WTC11 (cell line): ENCODE measurements around the gene PTPRB. TPM values are rescaled to one million over a fixed set of nuclear protein-coding genes. Genes with fewer than 3 reads are reported as not detected.

Experiments
- ATAC-seq: fragments of 200-7000 bp; cut with Tn5 transposase; 2 replicates; pipeline ENCODE4 v1.10.0; 2021; ENCODE audit warnings: mild to moderate bottlenecking, moderate library complexity
- CTCF ChIA-PET: fragments of 300-600 bp; sonication (Branson Sonifier 250); formaldehyde crosslinking; loops from one replicate; lab custom pipeline; 2021; ENCODE audit warnings: antibody characterized with exemption; lab: Charles Lee
- POLR2A ChIA-PET: fragments of 350-600 bp; sonication (Branson Sonifier 250); formaldehyde crosslinking; loops from one replicate; lab custom pipeline; 2021; ENCODE audit warnings: antibody characterized with exemption; lab: Charles Lee
- DNase-seq: peaks from one replicate; pipeline ENCODE4 v3.0.0; 2021; ENCODE audit warnings: low spot score
- H3K27ac Mint-ChIP-seq: 2 replicates; pipeline ENCODE4 v1.8.0; 2021; ENCODE audit warnings: mixed read lengths
- H3K27me3 Mint-ChIP-seq: 2 replicates; pipeline ENCODE4 v1.8.0; 2021; ENCODE audit warnings: low read depth, mild to moderate bottlenecking, moderate library complexity, mixed read lengths
- H3K36me3 Mint-ChIP-seq: 2 replicates; pipeline ENCODE4 v1.8.0; 2021; ENCODE audit warnings: mixed read lengths
- H3K4me1 Mint-ChIP-seq: 2 replicates; pipeline ENCODE4 v1.8.0; 2022; ENCODE audit warnings: mixed read lengths
- H3K4me3 Mint-ChIP-seq: 2 replicates; pipeline ENCODE4 v1.8.0; 2021; ENCODE audit warnings: mild to moderate bottlenecking, moderate library complexity, mixed read lengths
- H3K9me3 Mint-ChIP-seq: 2 replicates; pipeline ENCODE4 v1.8.0; 2021; ENCODE audit warnings: mixed read lengths
- ARID4B ChIP-seq: sonication (generic); formaldehyde crosslinking; IDR thresholded peaks from 2 replicates; pipeline ENCODE4 v1.8.0; 2023; ENCODE audit warnings: missing genetic modification reagents, mild to moderate bottlenecking, borderline replicate concordance
- ATF2 ChIP-seq: sonication (generic); formaldehyde crosslinking; IDR thresholded peaks from 2 replicates; pipeline ENCODE4 v1.8.1; 2022; ENCODE audit warnings: low read depth, missing genetic modification reagents, borderline replicate concordance
- ATF6 ChIP-seq: sonication (generic); formaldehyde crosslinking; IDR thresholded peaks from 2 replicates; pipeline ENCODE4 v1.8.1; 2023; ENCODE audit warnings: mild to moderate bottlenecking, missing genetic modification reagents
- CREM ChIP-seq: sonication (generic); formaldehyde crosslinking; IDR thresholded peaks from 2 replicates; pipeline ENCODE4 v1.8.1; 2022; ENCODE audit warnings: mild to moderate bottlenecking, missing genetic modification reagents, moderate library complexity
- FOXK1 ChIP-seq: sonication (generic); formaldehyde crosslinking; IDR thresholded peaks from 2 replicates; pipeline ENCODE4 v1.8.0; 2022; ENCODE audit warnings: mild to moderate bottlenecking, moderate library complexity, missing genetic modification reagents
- GABPB1 ChIP-seq: sonication (generic); formaldehyde crosslinking; IDR thresholded peaks from 2 replicates; pipeline ENCODE4 v1.8.1; 2023; ENCODE audit warnings: mild to moderate bottlenecking, missing genetic modification reagents
- IRF2 ChIP-seq: sonication (generic); formaldehyde crosslinking; IDR thresholded peaks from 2 replicates; pipeline ENCODE4 v1.8.0; 2022; ENCODE audit warnings: low read depth, missing genetic modification reagents, borderline replicate concordance
- MLX ChIP-seq: sonication (generic); formaldehyde crosslinking; IDR thresholded peaks from 2 replicates; pipeline ENCODE4 v1.8.1; 2023; ENCODE audit warnings: mild to moderate bottlenecking, missing genetic modification reagents, moderate library complexity
- PREB ChIP-seq: sonication (generic); formaldehyde crosslinking; IDR thresholded peaks from 2 replicates; pipeline ENCODE4 v1.8.1; 2022; ENCODE audit warnings: mild to moderate bottlenecking, missing genetic modification reagents, moderate library complexity, borderline replicate concordance
- ZMAT4 ChIP-seq: fragments of 250-450 bp; sonication (Bioruptor Pico); IDR thresholded peaks from 2 replicates; pipeline ENCODE4 v1.9.0; 2021; ENCODE audit warnings: mild to moderate bottlenecking
- ZNF121 ChIP-seq: sonication (generic); formaldehyde crosslinking; IDR thresholded peaks from 2 replicates; pipeline ENCODE4 v1.8.0; 2023; ENCODE audit warnings: missing genetic modification reagents
- ZNF263 ChIP-seq: sonication (generic); formaldehyde crosslinking; IDR thresholded peaks from 2 replicates; pipeline ENCODE4 v1.8.1; 2022; ENCODE audit warnings: low read depth, mild to moderate bottlenecking, moderate library complexity, missing genetic modification reagents
- ZNF425 ChIP-seq: fragments of 250-450 bp; sonication (Bioruptor Pico); conservative IDR thresholded peaks from 2 replicates; pipeline ENCODE4 v1.9.0; 2021; ENCODE audit warnings: mild to moderate bottlenecking
- ZSCAN18 ChIP-seq: fragments of 250-450 bp; sonication (Bioruptor Pico); IDR thresholded peaks from 2 replicates; pipeline ENCODE4 v2.1.2; 2022; ENCODE audit warnings: mild to moderate bottlenecking, moderate library complexity
- total RNA-seq: library from RNA; stranded (reverse); gene quantifications from 3 replicates; pipeline ENCODE4 v1.2.3, GENCODE V29; 2021

PTPRB gene
- total RNA-seq, 1 experiment from 2014 or later, result 3.3 TPM

GRCh38 chr12:70608184-70608583 is 29.0 kb downstream of the PTPRB start (continued):
- TF ChIP-seq ARID4B (CRISPR knock-in tag) (no peak), FOXK1 (CRISPR knock-in tag) (no peak), ZSCAN18 (CRISPR knock-in tag) (no peak), ZMAT4 (CRISPR knock-in tag) (no peak)

- H3K4me3 Mint-ChIP-seq, result no peak overlapping the region
- ATAC-seq (no peak), DNase-seq (no peak)
- H3K4me1 Mint-ChIP-seq, result peaks cover 33% of the 10 kb centered on the region
- H3K36me3 Mint-ChIP-seq, result peaks cover 11% of the 10 kb centered on the region
- POLR2A ChIA-PET, result no interaction called here
- peaks cover 30% of the 10 kb centered on the region for H3K27me3 Mint-ChIP-seq
- CTCF ChIA-PET, result interaction anchor here (0.6 kb wide), 1 partner anchor 729 kb away, joined by 3 read pairs; no protein-coding TSS in a partner anchor
- H3K27ac Mint-ChIP-seq, result no peak overlapping the region
- TF ChIP-seq CREM (CRISPR knock-in tag), result no peak
- no peak for TF ChIP-seq MLX (CRISPR knock-in tag)
- no peak for TF ChIP-seq ZNF263 (CRISPR knock-in tag)
- TF ChIP-seq PREB (CRISPR knock-in tag), result no peak
- TF ChIP-seq ZNF425 (CRISPR knock-in tag), result no peak
- no peak for TF ChIP-seq IRF2 (CRISPR knock-in tag)
- no peak for TF ChIP-seq GABPB1
- TF ChIP-seq ATF6 (CRISPR knock-in tag), result no peak
- no peak for TF ChIP-seq ATF2 (CRISPR knock-in tag)
- TF ChIP-seq ZNF121 (CRISPR knock-in tag), result no peak
- peaks cover 12% of the 10 kb centered on the region for H3K9me3 Mint-ChIP-seq
Observed at GRCh38 chr12:70607107-70607506, 30.1 kb downstream of the PTPRB start.
